Adipocyte (in vitro differentiated cells): ENCODE data around the gene ACTG2.

ENCODE experiments used
- DNase-seq: peaks from one replicate; pipeline ENCODE4 v3.0.0-alpha.2; 2015; ENCODE audit warnings: low read depth
- H3K27me3 ChIP-seq: replicated peaks from 2 replicates; pipeline ENCODE4 v1.7.0; 2013; ENCODE audit warnings: mild to moderate bottlenecking, low read length, moderate library complexity; ENCODE audit not compliant: control insufficient read depth, insufficient read depth
- H3K36me3 ChIP-seq: 2 replicates; pipeline ENCODE4 v1.7.0; 2013; ENCODE audit warnings: low read length, mild to moderate bottlenecking, moderate library complexity; ENCODE audit not compliant: control insufficient read depth, insufficient read depth, severe bottlenecking
- H3K4me1 ChIP-seq: 2 replicates; pipeline ENCODE4 v1.7.0; 2013; ENCODE audit warnings: mild to moderate bottlenecking, low read length, moderate library complexity; ENCODE audit not compliant: control insufficient read depth, insufficient read depth
- H3K4me3 ChIP-seq: 2 replicates; pipeline ENCODE4 v1.7.0; 2013; ENCODE audit warnings: mild to moderate bottlenecking, low read length, moderate library complexity
- H3K9ac ChIP-seq: 2 replicates; pipeline ENCODE4 v1.7.0; 2013; ENCODE audit warnings: mild to moderate bottlenecking, low read length, moderate library complexity
- H3K9me3 ChIP-seq: 2 replicates; pipeline ENCODE4 v1.7.0; 2013; ENCODE audit warnings: mild to moderate bottlenecking, low read length, moderate library complexity; ENCODE audit not compliant: control insufficient read depth

Gene ACTG2

GRCh38 chr2:73963385-73964120, 70.7 kb downstream of the ACTG2 start:
- Histone ChIP-seq H3K4me1 (no peaks in the 10 kb centered on the region), H3K9ac (no peak overlapping the region), H3K9me3 (no peaks in the 10 kb centered on the region), H3K36me3 (peaks cover 18% of the 10 kb centered on the region), H3K27me3 (no peaks in the 10 kb centered on the region), H3K4me3 (no peak overlapping the region)
- no peak for DNase-seq

GRCh38 chr2:73964223-73964622, 71.4 kb downstream of the ACTG2 start:
- Histone ChIP-seq H3K4me1 (peaks cover 2% of the 10 kb centered on the region), H3K27me3 (no peaks in the 10 kb centered on the region), H3K36me3 (peaks cover 11% of the 10 kb centered on the region), H3K9ac (no peak overlapping the region), H3K9me3 (no peaks in the 10 kb centered on the region), H3K4me3 (no peak overlapping the region)
- DNase-seq = no peak

DNA sequence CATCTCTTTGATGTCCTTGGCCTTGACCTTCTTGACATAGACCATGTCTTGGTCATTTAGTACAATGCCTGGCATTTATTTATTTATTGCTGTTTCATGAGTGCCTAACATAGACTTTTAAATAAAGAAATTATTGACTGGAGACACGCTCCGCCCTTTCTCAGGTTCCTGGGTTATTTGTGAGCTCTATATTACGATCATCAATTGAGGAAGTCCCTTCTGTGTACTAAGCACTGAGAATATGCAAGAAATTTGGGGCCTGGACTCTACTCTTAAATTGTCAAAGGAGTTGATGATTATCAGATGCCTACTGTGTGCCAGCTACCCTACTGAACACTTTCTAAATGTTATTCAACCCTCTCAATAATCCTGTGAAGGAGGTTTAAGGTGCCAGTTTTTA, 72.2 kb downstream of the ACTG2 start:
- Histone ChIP-seq H3K9ac (no peak overlapping the region), H3K27me3 (no peaks in the 10 kb centered on the region), H3K4me1 (peaks cover 10% of the 10 kb centered on the region), H3K4me3 (no peak overlapping the region), H3K9me3 (no peaks in the 10 kb centered on the region), H3K36me3 (peaks cover 4% of the 10 kb centered on the region)
- DNase-seq = no peak

DNA sequence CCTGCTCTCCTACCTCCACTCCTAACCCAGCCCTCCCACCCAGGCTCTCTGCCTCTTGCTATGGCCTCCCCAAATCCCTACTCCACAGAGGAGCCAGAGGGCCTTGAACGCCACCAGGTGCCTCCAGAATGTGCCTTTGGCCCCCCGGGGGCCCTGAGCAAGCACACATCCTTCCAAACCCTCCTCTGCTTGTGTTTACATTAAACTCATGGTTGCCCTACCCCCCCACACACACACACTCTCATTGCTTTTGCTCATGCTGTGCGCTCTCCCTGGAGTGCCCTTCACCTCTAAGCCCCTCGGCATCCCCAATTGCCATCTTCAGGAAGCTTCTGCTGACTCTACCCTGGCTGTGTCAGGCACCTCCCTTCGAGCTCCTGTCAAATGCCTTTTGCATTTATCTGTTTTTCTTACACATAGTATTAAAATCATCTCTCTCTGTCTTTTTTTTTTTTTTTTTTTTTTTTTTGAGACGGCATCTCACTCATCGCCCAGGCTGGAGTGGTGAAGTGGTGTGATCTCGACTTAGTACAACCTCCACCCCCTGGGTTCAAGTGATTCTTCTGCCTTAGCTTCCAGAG, 75.6 kb downstream of the ACTG2 start:
- Histone ChIP-seq H3K9ac (no peak overlapping the region), H3K4me1 (peaks cover 29% of the 10 kb centered on the region), H3K27me3 (peaks cover 3% of the 10 kb centered on the region), H3K36me3 (no peaks in the 10 kb centered on the region), H3K9me3 (no peaks in the 10 kb centered on the region), H3K4me3 (no peak overlapping the region)
- DNase-seq = no peak

DNA sequence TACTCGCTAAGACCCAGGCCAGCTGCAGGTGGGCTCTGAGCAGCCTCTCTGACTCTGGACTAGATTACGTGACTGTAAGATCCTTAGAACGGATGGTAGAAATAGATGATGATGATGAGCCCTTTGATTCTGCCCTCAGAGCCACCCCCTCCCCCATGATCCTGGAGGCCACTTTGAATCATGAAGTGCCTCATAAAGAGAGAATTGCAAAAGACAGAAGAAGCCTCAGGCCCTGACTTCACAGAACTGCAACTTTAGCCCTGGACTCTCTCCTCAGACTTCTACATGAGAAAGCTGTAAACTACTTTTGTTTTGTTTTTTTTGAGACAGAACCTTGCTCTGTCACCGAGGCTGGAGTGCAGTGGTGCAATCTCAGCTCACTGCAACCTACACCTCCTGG, 76.5 kb downstream of the ACTG2 start:
- Histone ChIP-seq H3K4me3 (no peak overlapping the region), H3K9ac (no peak overlapping the region), H3K27me3 (peaks cover 3% of the 10 kb centered on the region), H3K9me3 (no peaks in the 10 kb centered on the region), H3K36me3 (no peaks in the 10 kb centered on the region), H3K4me1 (peaks cover 29% of the 10 kb centered on the region)
- DNase-seq = peak; percentile 36
